Activated CD8-positive, alpha-beta memory T cell treated with anti-CD3 and anti-CD28 coated beads for 1 hour (primary cell): Measurements from ENCODE around the gene MPPED1.

Experiments
- DNase-seq, 2 donors: peaks; one replicate each; pipeline ENCODE4 v3.0.0-alpha.2; 2020; ENCODE audit warnings: low read depth in 1 of 2; ENCODE audit errors: extremely low read depth in 1 of 2

Gene MPPED1

DNA sequence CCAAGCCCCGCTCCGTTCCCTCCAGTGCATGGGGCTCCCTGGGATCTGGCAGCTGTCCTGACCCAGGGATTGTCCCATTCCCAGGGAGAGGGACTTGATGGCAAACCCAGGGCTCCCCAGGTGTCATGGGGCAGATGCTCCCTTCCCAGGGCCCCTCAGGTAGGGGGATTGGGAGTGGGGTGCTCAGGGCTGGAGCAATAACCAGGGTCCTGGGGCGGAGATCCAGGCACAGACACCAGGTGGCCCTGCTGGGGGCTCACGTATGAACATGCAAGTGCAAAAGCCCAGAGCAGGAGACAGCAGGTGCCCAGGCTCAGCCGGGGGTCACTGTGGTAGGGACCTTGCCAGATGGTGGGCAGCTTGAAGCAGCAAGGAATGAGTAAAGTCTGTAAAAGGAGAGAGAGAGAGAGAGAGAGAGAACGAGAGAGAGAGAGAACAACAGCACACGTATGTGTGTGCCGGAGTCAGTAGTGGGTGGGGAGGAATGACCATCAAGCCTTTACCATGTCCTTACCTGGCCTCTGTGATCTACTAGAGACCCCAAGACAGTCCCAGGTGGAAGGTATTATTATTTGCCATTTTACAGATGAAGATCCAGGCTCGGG lies 19.3 kb upstream of the MPPED1 start:
- DNase-seq, result no peak

DNA sequence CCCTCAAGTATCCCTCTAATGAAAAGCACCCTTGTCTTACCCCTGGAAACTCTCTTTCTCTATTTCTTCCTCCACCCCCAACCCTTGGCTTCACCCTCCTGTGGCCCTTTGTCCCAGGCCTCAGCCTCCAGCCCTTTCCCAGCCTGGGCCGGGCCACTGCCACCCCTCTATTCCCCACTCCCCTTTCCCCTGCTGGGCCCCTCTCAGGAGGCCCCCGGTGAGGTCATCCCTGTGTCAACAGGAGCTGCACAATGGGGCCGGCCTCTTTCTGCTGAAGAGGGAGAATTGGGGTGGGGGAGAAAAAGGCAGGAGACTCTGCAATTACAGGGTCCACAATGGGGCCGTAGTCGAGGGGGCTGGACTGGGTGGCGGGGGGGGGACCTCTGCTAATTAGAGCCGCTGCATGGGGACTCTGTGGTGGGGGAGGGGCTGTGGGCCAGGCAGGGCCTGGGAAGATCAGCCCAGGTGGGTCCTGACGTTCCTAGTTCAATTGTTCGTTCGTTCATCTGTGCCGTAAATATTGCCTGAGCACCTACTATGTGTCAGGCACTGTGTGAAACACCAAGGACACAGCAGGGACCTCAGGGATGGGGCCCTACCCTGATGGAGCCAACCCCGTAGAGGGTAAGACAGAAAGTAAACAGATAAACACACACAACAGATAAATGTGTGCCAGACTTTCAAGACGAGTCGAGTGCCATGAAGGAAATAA lies 18.5 kb upstream of the MPPED1 start:
- DNase-seq, result no peak

DNA sequence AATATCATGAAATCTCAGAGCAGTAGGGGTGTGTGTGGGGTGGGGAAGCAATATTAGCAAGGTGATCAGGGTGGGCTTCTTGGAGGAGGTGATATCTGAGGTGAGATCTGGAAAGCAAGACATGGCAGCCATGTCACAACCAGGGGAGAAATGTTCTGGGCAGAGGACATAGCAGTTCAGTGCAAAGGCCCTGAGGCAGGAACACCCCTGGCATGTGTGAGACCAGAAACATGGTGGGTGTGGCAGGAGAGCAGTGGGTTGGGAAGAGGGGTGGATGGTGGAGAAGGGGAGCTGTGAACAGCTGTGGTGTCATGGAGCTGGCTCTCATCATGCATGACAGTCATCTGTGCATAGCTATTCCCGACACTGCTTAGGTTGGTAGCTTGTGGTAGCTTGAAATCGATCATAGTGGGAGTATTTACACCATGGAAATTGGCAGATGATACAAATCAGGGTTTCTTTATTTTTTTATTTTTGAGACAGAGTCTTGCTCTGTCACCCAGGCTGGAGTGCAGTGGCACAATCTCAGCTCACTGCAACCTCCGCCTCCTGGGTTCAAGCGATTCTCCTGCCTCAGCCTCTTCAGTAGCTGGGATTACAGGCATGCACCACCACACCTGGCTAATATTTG lies 17.9 kb upstream of the MPPED1 start:
- no peak for DNase-seq

DNA sequence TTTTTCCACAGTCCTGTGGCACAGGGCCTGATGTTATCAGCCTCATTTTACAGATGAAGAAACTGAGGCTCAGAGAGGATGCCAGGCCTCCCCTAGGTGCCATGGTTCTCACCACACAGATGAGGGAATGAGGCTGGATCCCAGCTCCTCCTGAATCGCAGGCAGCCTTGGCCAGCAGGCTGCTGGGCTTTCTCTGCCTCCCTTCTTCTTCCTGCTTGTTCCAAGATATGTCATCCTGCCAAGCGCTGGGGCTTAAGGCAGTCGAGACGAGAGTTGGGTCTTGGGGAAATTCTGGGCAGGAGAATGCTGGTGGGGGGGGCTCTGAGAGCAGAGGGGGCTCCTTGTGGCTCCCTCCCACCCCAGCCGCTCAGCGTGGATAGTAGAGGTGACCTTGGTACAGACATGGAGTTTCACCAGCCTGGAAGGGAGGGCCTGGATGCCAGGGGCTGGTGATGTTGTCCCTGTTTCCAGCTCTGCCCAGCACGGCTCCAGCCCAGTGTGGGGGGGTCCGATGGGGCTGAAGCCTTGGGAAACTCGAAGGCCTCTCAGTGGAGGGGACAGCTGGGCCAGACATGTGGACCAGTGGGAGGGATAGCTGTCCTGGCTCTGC lies 16.6 kb upstream of the MPPED1 start:
- DNase-seq, result no peak

DNA sequence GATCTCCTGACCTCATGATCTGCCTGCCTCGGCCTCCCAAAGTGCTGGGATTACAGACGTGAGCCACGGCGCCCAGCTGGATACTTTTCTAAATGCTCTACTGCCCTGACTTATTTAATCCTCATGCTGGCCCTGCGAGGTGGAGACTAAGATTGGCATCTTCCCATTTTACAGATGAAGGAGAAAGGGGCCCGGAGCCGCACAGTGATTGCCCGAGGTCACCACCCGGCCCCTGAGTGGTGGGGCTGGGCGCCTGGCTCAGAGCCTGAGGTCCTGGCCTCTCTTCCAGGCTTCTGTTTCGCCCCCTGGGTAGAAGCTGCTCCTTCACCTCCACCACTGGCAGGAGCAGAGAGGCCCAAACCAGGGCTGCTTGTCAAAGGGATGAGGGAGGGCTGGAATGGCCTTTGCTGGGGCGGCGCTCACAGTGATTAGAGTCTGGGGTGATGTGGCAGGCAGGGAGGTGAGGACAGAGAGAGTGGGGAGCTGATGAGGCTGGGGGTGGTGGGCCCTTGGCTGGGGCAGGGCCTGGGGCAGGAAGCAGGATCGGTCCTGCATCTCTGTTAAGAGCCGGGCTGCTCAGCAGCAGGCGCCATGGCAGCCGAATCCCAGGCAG lies 15.4 kb upstream of the MPPED1 start:
- no peak for DNase-seq

DNA sequence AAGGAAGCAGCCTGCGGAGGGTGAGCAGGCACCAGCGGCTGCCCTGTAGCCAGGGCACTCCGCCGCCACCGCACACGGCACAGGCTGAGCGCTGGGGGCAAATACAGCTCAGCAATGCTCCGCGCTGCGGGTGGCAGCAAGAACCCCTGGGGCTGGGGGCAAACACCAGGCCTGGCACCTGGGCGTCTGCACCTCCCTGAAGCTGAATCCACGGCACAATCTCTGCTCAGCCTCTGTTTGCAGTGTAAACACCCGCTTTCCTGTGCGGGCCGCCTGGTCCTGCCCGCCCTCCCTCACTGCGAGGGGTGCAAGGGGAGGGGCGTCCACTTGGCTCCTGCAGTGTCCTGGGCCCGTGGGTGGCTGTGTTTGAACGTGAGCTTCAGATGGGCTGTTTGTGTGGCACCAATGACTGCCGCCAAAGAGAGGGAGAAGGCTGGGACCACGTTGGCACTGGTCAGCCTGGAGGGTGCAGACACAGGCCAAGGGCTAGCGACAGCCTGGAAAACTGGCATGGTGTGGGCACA lies 14.8 kb upstream of the MPPED1 start:
- DNase-seq, result no peak

DNA sequence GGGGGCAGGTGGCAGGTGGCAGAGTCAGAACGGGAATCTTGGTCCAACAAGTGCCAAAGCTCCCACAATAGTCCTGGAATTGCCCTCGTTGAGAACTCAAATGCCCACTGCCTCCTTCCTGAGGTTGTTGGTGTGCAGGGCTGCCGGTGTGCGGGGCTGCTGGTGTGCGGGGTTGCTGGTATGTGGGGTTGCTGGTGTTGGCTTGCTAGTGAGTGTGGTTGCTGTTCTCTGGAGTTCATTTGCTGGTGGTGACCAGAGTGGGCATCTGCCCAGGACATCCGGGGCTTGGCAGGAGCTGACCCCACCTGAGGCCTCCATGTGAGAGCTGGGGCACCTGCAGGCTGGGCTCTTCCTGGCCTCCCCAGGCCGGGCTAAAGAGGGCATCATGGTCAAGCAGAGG lies 14.0 kb upstream of the MPPED1 start:
- DNase-seq, result no peak

DNA sequence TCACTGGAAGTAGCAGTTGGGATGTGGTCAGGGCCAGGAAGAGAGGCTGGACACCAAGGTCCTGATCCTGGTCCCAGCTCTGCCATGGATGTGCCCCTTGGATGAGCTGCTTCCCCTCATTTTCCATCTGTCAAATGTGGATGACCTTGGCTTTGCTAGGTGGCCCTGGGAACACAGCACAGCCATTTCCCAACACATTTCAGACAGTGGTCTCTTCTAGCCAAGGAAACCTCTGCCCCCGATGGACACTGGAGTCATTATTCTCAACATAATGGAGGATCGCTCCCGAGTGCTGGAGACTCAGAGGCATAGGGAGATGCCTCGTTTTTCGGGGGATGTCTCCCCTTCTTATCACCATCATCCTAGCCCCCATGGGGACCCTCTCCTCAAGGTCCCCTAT lies 13.6 kb upstream of the MPPED1 start:
- no peak for DNase-seq

DNA sequence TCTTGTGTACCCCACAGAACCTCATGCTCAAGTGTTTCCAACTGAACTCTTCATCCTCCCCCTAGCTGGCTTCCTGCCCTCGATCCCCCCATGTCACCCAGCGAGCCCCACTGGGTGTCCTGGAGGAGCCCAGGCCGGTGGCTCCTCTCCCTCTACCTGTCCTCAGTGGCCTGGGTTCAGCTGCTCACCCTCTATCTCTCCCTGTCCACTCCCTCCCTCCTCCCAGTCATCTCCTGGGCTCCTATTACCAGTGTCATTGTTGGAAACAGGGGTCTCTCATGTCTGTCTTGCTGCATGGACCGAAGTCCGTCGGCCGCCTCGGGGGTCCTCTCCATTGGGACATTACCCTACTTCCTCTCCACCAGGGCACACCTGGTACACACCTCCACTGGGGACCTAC lies 12.9 kb upstream of the MPPED1 start:
- no peak for DNase-seq

DNA sequence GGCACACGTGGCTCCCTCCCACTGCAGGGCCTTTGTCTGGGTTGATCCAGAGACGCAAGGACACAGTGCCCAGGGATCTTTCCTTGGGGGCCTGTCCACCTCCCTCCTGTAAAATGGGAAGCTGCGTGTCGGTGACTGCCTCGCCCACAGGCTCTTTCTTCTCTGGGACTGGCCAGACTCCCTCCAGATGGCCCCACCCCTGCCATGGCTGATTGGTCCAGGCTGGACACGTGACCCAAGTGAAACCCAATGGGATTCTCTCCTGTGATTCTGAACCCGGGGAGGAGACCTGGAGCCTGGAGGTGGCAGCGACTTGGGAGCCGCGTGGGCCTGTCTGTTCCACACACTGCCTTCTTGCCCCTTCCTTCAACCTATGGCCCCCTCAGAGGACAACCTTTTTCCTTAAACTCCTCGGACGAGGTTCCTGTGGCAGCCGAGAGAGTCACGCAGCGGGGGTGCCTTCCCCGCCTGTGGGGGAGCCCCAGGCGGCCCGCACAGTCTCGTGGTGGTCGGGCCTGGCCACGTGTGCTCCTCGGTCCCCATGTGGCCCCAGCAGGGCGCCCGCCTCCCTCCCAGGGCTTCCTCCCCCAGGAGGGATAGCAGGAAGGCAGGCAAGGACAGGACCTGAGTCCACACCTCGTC lies 12.4 kb upstream of the MPPED1 start:
- no peak for DNase-seq

DNA sequence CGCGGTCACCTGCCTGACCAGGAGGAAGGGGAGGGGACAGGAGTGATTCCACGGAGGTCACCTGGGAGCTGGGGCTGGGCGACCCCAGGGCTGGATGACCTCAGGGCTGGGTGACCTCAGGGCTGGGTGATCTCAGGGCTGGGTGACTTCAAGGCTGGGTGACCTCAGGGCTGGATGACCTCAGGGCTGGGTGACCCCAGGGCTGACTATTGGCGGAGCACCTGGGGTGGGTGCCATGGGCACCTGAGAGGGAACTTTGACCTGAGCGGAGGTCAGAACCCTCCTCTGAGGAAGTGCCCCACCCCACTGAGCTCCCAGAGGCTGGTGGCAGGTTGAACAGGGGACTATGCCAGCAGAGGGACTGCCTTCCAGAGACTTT lies 11.8 kb upstream of the MPPED1 start:
- DNase-seq, result no peak

DNA sequence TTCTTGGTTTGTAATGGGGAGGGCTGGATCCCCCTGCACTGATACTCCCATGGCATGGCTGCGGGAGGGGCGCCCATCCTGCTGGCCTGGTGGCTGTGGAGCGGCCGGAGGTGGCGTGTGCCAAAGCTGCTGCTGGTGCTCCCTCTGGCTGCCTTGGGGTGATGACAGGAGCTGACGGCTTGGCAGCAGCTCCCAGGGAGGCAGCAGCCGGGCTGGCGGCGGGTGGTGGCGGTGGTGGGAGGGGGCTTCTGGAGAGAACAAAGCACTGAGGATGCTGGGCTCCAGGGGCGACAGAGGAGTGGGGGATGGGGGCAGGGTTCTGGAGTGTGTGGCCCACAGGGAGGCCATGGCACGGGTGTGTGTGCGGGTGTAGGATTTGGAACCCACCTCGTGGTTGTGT lies 11.4 kb upstream of the MPPED1 start:
- DNase-seq, result no peak

DNA sequence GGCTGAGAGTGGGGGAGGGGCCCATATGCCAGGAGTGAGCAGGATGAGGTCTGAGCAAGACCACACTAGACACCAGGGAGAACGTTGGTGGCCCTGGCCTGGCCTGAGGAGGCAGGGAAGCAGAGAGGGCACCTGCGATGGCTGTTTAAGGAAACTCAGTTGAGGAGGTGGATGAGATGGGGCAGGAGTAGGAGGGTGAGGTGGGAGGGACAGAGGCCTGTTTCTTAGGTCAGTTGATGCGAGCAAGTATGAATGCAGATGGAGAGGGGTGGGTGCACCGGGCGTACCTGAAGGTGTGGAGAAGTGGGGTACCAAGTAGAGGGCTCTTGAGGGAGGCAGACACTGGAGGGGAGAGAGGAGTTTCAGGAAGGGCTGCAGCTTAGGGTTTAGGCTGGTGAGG lies 10.6 kb upstream of the MPPED1 start:
- DNase-seq, result no peak

DNA sequence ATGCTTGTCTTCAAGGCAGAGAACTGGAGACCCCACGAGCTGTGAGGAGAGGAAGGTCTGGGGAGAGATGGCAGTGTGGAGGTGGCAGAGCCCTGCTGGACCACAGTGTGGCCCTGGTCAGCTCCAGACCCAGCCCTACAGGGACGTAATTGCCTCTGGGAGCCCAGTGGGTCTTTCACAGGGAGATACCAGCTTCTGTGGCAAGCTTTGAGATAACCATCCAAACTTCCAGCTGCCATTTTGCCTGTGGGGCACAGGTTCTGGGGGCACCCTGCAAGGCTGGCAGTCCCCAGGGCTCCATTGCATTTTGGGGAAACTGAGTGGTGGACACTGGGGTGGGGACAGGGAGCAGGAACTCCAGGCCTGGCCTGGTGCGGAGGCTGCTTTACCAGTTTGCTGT lies 10.2 kb upstream of the MPPED1 start:
- no peak for DNase-seq

DNA sequence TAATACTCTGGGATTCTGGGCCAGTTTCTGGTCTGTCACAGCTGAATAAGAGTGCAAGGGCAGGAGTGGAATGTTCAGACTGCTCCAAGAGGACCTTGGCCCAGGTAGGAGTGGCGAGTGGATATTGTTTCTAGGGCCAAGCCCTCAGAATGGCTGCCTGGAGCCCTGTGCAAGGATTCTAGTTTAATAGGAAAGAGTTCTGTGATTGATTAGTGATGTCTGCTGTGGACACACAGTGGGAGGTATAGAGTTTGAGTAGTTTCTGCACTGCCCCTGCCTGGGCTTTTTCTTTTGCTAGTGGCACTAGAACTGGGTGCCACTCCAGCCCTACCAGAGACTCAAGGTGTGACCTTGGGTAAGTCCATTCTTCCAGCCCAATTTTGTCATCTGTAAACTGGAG lies 9.7 kb upstream of the MPPED1 start:
- DNase-seq, result no peak

DNA sequence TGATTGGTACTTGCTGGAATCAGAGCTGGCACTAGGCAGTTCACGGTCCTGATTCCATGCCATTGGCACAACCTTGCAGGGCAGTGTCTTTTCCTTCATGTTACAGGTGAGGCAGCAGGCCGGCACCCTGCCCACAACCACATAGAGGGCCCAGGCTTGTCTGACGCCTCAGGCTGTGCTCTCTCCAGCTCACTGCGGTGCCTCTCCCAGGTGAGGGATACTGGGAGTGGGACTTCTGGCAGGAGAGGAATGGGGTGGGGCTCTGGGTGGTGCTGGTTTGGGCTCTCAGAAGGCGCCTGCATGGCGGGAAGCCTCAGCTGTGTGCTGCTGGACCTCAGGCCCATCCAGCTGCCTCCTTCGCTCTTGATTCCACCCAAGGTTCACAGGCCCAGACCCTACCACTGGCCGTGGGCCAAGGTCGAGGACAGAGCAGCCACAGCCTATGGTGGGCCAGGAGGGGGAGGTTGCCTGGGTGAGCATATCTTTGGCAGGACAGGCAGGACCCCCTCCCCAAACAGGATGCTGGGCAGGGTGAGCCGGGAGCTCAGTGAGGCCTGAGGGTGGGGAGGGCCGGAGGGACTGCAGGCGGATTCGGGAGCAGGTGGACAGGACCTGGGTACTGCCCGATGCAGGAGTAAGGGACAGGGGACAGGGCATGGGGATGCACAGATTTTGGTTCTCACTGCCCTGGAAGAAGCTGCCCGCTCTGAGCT lies 7.0 kb upstream of the MPPED1 start:
- DNase-seq, result no peak

DNA sequence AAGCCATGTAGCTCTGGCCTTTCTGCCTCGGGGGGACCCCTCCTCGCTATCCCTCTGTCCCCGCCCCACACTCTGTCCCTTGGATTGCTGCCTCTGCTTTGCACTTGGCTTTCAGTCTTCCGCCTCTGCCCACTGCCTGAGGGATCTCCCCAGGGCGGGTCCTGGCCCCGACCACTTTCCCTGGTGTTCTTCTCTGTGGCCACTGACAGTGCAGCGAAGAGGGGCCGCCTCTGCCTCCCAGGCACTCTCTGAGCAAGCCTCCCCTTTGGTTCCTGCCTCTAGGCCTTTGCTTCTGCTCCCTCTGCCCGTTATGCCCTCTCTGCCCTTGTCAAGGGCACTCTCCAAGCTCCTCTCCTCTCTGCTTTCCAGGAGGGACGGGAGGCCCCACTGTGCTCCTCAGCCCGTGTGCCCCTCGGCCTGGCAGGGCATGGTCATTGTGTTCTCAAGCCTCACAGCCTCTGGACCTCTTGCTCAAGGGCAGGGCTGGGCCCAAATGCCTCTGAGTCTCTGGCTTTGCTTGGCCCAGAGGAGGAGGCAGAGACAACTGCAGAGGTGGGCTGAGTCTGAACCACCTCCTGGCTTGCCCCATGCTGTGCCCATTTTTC lies 5.5 kb upstream of the MPPED1 start:
- no peak for DNase-seq

DNA sequence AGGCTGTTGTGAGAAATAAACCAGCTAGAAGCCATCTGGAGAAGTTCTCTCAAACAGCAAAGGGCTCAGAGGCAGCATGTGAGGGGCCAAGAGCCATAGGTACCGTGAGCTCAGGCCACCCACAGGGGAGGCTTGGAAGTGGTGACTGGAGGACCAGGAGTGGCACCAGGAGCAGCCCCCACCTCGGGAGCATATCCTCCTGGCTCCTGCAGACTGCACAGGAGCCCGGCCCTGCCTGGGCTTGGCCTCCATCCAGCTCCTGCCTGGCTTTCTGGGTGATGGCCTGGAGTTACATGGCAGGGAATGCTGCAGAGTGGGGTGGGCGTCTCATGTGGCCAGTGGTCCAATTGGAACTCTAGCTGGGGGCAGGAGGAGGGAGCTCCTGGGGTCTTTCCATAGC lies 4.2 kb upstream of the MPPED1 start:
- DNase-seq, result no peak

DNA sequence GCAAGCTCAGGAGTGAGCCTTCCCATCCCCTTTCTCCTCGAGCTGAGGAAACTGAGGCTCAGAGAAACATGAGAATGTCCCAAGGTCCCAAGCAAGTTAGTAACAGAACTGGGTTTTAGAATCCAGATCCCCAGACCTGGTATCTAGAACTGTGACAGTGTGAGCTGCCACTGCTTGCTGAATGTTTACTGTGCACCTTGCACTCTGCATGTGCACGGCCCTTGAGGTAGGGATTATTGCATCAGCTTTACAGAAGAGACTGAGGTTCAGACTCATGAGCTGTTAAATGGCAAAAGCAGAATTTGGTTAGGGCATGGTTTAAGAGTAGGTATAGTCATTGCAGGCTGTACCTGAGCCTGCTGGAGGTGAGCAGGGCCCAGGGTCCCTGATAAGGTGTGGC lies 3.8 kb upstream of the MPPED1 start:
- DNase-seq, result no peak

DNA sequence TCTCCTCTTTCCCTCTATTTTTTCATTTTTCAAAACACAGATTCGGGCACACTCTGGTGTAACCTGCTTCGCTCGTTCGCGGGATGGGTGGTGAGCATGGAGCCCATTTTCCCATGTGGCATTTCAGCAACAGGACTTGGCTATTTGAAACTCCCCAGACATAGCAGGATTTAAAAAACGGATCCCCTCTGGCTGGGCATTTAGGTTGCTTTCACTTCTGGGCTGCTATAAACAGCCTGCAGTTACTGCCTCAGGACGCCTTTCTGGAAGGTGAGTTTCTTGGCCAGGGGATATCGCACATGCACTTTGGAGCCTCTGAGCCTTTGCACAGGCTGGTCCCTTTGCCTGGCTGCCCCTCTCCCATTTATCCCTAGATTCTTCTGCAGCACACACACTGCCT lies 2.8 kb upstream of the MPPED1 start:
- no peak for DNase-seq
